ENCODE data around the gene MMP8.
A peak's percentile ranks its signal among the peaks of the same experiment; 100 is the strongest.
"Not testable (repeated sequence)": the region's sequence is repeated elsewhere in the genome, so short reads cannot be mapped to it uniquely, and the experiment has no call there.

The MMP8 gene

GRCh38 chr11:102724904-102725500, at the start of gene MMP8:
TSS of gene MMP8 (minus strand) at chr11:102724954. CDS start at chr11:102724855, 99 bp downstream.
- DNase-seq: no peak

GRCh38 chr11:102773386-102773785, 48.6 kb upstream of the MMP8 start:
- DNase-seq: no peak

- DNase-seq: no peak
Observed at GRCh38 chr11:102771351-102771750, 46.6 kb upstream of the MMP8 start.

GRCh38 chr11:102770191-102770590, 45.4 kb upstream of the MMP8 start:
- DNase-seq: no peak

- no peak for DNase-seq
Observed at GRCh38 chr11:102767800-102768199, 43.0 kb upstream of the MMP8 start.

GRCh38 chr11:102763440-102763839, 38.7 kb upstream of the MMP8 start:
- DNase-seq: no peak

- DNase-seq: no peak
Observed at GRCh38 chr11:102762361-102762767, 37.6 kb upstream of the MMP8 start.

- no peak for DNase-seq
Observed at GRCh38 chr11:102761646-102762238, 37.0 kb upstream of the MMP8 start.

GRCh38 chr11:102760344-102761035, 35.7 kb upstream of the MMP8 start:
- DNase-seq: no peak

GRCh38 chr11:102757823-102758549, 33.2 kb upstream of the MMP8 start:
- DNase-seq: no peak

GRCh38 chr11:102753267-102753666, 28.5 kb upstream of the MMP8 start:
- no peak for DNase-seq

- no peak for DNase-seq
Observed at GRCh38 chr11:102751673-102752072, 26.9 kb upstream of the MMP8 start.

GRCh38 chr11:102749101-102749722, 24.5 kb upstream of the MMP8 start:
- no peak for DNase-seq

- not testable (repeated sequence) for DNase-seq
Observed at GRCh38 chr11:102746746-102747578, 22.2 kb upstream of the MMP8 start.

- no peak for DNase-seq
Observed at GRCh38 chr11:102734650-102735049, 9.9 kb upstream of the MMP8 start.

- DNase-seq: peak in 2 of 56 donors; percentile 3 to 14
Observed at GRCh38 chr11:102733232-102733875, 8.6 kb upstream of the MMP8 start.

- peak in 7 of 56 donors; percentile 1 to 7 (median 4) for DNase-seq
Observed at GRCh38 chr11:102730944-102731343, 6.2 kb upstream of the MMP8 start.

- DNase-seq: no peak
Observed at GRCh38 chr11:102729849-102730815, 5.4 kb upstream of the MMP8 start.

GRCh38 chr11:102727890-102728289, 3.1 kb upstream of the MMP8 start:
- DNase-seq: no peak

Data from nucleus accumbens (tissue), 56 donors.